Activated naive CD4-positive, alpha-beta T cell treated with anti-CD3 and anti-CD28 coated beads, Interleukin-2, amount 50 U/mL, for 72 hours (primary cell): ENCODE data around the gene KCNIP1. TPM values are rescaled to one million over a fixed set of nuclear protein-coding genes. Genes with fewer than 3 reads are reported as not detected.

ENCODE experiments used
- ATAC-seq, 2 donors: fragments of 150-1000 bp; cut with Tn5 transposase; 2 replicates each; pipeline ENCODE4 v1.10.0; 2021; ENCODE audit warnings: mild to moderate bottlenecking in 2 of 2, moderate library complexity in 2 of 2
- DNase-seq, 2 donors: peaks; one replicate each; pipeline ENCODE4 v3.0.0; 2021 to 2022; ENCODE audit warnings: low spot score in 2 of 2
- H3K27ac Mint-ChIP-seq, 2 donors: one replicate each; pipeline ENCODE4 v1.8.0; 2022; ENCODE audit warnings: mild to moderate bottlenecking in 2 of 2, mixed read lengths in 2 of 2
- H3K36me3 Mint-ChIP-seq, 2 donors: one replicate each; pipeline ENCODE4 v1.8.0; 2022; ENCODE audit warnings: mixed read lengths in 2 of 2
- H3K9me3 Mint-ChIP-seq, 2 donors: one replicate each; pipeline ENCODE4 v1.8.0; 2022; ENCODE audit warnings: mixed read lengths in 2 of 2
- total RNA-seq, 2 donors: library from RNA; stranded (reverse); gene quantifications; one replicate each; pipeline ENCODE4 v1.2.3, GENCODE V29; 2022

The KCNIP1 gene
- total RNA-seq, 2 donors from 2014 or later: not detected

DNA sequence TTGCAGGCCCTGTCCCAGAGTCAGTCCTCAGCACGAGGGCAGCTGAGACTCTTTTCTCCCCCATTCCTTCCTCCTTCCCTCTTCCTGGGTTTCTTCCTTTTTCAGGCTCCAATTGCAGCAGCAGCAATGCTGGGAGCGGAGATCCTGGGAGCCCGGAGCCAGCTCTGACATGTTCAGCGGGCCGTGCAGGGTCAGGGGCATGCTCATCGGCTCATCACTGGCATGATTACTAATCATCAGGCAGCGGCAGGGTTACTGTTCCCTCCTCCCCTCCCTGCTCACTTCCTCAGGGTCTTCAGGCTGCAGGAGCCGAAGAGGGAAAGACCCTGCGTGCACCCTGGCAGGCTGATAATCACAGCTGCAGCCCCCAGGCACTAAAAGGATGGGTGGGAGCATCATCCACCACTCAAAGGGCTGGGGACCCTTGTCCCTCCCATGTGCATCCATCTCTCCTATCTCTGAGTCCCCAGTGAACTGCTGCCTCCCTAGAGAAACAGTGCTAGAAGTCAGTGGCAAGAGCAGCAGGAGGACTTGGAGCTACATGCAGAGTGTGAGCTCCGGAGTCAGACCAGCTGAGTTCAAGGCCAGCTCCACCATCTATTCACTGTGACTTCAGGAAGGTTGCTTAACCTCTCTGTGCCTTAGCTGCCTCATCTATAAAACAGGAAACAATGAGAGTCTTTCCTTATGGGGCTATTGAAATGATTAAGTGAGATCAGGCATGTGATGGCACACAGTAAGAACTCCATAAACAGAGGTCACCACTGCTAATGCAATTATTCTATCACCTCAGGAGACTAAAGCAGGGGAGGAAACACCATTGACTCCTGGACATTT lies 7.8 kb upstream of the KCNIP1 start:
- H3K9me3 Mint-ChIP-seq: no peaks in the 10 kb centered on the region
- DNase-seq (no peak), ATAC-seq (no peak)
- H3K36me3 Mint-ChIP-seq: no peaks in the 10 kb centered on the region
- no peak overlapping the region for H3K27ac Mint-ChIP-seq

DNA sequence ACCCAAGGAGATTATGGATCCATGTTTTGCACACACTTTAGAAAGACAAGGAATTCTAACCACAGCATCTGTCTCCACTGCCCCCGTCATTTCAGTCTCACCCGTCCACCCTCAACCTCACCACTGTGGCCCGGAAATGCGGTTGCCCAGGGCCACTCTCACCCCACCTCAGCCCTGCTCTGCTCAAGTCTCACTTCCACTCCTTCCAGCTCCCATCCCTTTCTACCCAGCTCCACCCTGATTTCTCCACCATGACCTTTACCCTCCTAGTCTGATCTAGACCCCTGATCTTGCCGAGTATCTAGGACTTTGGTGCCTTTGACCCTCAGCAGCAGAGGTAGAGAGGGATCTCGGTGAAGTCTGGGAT lies 7.2 kb upstream of the KCNIP1 start:
- DNase-seq (no peak), ATAC-seq (no peak)
- no peaks in the 10 kb centered on the region for H3K9me3 Mint-ChIP-seq
- no peak overlapping the region for H3K27ac Mint-ChIP-seq
- H3K36me3 Mint-ChIP-seq: no peaks in the 10 kb centered on the region

DNA sequence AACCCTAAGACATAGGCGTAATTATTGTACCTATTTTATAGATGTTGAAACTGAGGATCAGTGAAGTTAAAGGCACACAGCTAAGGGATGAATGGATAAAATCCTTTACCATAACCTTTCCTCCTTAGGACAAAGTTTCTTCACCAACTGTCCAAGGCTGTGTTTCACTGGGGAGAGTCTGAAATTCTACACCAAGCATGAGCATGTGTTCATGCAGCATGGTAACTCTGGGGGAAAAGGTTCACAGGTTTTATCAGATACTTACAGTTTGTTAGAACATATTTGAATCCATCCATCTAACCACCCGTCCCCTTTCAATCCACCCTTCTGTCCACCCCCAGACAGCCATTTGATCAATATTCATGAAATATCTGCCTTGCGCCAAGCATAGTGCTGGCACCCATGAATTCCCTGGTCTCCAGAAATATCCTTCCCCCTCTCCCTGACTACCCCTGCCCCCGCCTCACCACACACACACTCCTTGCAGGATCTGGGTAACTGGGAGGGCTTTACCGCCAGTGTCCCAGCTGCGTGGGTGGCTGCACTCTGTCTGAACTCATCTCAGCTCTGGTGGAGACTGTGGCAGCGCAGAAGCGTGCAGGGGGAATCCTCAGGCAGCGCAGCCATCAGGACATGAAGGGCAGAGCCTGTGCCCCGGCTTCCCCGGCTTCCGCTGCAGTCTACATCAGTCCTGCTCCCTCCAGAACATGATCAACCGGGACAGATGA lies 6.3 kb upstream of the KCNIP1 start:
- H3K27ac Mint-ChIP-seq: no peak overlapping the region
- DNase-seq (no peak), ATAC-seq (no peak)
- no peaks in the 10 kb centered on the region for H3K36me3 Mint-ChIP-seq
- no peaks in the 10 kb centered on the region for H3K9me3 Mint-ChIP-seq

DNA sequence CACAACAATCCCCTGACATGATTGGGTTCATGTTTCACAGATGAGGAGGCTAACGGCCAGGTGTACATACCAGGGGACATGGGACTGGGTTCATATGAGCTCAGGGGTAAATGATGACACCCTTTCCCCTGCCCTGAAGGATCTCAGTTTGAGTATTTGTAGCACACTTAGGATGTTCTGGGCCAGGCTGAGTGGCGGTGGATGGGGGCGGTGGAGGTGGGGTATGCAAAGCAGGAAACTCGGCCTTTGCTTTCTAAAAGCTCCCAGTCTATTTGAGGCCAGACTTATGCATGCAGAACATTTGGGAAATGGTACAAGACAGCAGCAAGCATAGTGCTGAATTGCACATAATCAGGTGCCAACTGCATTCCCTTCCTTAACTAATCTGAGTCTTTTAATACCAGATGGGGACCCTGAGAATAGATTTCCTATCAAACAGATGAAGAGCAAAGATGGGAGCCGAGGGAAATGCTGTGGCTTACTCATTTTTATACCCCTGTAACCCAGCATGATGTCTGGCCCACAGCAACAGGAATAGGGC lies 4.9 kb upstream of the KCNIP1 start:
- no peaks in the 10 kb centered on the region for H3K9me3 Mint-ChIP-seq
- no peak for DNase-seq
- ATAC-seq: no peak
- H3K27ac Mint-ChIP-seq: no peak overlapping the region
- H3K36me3 Mint-ChIP-seq: peaks cover 0 to 4% of the 10 kb centered on the region in 2 donors

DNA sequence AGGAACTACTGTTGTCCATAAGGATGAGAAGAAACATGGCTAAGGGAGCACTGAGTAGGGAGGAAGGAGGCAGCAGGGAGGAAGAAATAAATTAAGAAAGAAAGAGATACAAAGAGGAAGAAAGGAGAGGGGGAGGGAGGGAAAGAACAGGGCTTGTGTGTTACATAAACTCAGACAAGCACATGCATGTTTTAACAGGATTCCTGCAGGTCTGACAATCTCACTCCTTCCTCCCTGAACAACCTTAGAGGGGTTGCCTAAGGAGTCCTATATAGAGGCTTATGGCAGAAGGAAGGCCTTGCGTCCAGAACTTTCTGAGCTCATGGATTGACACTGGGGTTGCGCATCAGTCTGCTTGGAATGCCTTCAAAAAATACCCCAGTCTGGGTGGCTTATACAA lies 4.2 kb upstream of the KCNIP1 start:
- H3K9me3 Mint-ChIP-seq: no peaks in the 10 kb centered on the region
- H3K27ac Mint-ChIP-seq: no peak overlapping the region
- H3K36me3 Mint-ChIP-seq: peaks cover 0 to 4% of the 10 kb centered on the region in 2 donors
- ATAC-seq (no peak), DNase-seq (no peak)

DNA sequence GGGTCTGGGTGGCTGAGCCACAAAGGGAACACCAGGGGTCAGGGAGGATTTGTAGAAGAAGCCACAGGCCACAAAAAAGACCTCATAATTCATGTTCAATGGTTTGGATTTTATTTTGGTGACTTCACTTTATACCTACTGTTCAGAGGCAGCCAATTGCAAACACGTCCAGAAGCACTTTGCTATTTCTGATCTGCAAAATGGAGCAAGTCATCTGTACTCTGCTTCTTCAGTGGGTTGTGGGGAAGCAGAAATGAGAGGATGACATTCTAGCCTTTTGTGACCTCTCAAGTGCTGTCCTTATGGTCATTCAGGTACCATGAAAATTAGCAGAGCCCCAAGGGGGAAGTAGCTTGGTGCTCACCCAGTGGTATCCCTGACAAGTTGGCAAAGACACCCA lies 2.5 kb upstream of the KCNIP1 start:
- no peak for ATAC-seq
- no peak for DNase-seq
- H3K36me3 Mint-ChIP-seq: peaks cover 0 to 4% of the 10 kb centered on the region in 2 donors
- no peaks in the 10 kb centered on the region for H3K9me3 Mint-ChIP-seq
- H3K27ac Mint-ChIP-seq: no peak overlapping the region

DNA sequence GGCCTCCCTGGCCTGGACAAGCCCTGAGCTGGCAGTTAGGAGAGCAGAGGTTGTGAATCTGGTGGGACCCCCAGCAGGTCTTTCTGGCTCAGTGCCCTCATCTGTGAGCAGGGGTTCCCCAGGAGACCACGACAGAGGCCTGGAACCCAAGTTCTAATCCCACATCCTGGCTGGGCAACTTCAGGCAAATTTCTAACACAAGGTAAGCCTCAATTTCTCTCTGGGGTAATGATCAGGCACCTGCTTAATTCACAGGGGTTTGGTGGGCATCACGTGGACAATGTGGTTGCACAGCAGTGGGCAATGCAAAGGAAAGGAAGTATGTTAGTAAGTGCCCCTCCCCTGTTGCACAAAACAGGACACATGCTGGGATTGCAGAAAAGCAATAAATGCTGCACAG lies 1.9 kb upstream of the KCNIP1 start:
- Mint-ChIP-seq H3K9me3 (no peaks in the 10 kb centered on the region), H3K27ac (no peak overlapping the region), H3K36me3 (peaks cover 0 to 4% of the 10 kb centered on the region in 2 donors)
- DNase-seq: no peak
- no peak for ATAC-seq

DNA sequence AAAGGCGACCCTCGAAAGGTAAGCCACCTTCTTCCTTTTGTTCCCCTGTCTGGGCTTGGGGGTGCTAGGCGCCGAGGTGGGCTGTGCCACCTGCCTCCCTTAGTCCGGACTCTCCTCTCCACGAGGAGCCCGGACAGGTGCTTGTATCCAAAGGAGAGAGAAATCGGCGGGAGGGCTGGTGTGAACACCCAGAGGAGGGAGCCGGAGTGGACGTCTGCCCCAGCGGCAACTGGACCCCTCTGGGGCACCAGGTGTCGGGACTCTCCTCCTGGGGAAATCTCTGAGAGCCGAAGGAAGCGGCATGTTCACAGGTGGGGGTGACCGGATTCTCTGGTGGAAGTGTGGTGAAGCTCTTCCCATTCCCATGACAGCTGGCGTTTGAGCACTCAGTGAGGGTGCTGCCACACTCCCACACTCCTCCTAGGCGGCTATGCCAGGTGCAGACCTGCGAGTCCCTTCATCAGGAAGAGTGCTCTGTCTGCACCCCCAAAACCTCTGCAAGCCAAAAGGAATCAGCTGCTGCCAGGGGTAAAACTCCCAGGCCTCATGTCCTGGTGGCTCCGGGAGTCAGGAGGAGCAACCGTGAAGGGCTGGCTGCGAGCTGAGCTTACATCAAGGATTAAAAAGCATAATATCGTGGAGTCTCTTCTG lies 921 bp downstream of the KCNIP1 start:
- H3K36me3 Mint-ChIP-seq: peaks cover 0 to 4% of the 10 kb centered on the region in 2 donors
- ATAC-seq (no peak), DNase-seq (no peak)
- H3K27ac Mint-ChIP-seq: no peak overlapping the region
- H3K9me3 Mint-ChIP-seq: no peaks in the 10 kb centered on the region

DNA sequence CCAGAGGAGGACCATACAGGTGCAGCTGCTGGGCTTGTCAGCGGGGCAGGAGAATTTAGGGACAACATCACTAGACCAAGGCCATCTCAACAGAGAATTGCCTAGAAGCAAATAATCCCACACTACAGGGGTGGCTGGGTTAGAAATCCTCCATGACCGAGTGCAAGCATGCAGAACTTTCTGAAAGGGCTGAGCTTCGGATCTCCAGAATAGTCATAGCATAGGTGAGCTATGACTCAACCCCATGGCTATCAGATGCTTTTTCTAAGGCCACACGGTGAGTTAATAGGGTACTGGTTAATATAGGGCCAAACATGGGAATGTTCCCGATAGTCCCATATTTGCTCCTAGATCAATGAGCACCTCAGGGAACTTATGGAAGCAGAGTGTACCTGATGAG lies 4.2 kb downstream of the KCNIP1 start:
- Mint-ChIP-seq H3K27ac (no peak overlapping the region), H3K36me3 (no peaks in the 10 kb centered on the region), H3K9me3 (no peaks in the 10 kb centered on the region)
- DNase-seq (no peak), ATAC-seq (no peak)

DNA sequence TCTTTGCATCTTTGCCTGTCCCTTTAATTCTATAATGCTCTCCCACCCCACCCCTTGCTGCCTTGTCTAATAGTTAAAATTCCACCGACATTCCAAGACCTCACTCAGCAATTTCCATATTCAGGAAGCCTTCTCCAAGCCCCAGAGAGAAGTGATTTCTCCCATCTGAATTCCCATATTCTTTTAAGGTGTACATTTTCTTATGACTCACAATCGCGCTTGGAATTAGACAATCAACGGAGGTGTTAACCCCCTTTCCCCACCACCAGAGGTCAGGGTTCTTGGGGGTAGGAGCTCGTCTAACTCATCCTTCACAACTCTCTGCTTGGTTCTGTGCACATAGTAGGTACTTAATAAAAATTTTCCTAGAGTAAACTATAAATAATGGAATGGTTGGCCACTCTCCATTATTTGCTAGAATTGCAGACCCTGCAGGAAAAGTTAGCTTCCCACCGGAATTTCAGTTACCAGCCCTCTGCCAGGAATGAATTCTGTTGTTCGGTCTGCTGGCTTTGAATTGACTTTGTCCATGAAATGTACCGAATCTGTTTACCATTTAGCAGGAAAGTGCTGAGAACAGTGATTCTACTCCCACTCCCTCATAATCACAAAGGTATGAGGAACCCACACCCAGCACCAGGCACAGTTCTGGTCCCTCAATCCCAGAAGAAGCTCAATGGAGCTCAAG lies 5.0 kb downstream of the KCNIP1 start:
- no peak for DNase-seq
- H3K36me3 Mint-ChIP-seq: no peaks in the 10 kb centered on the region

DNA sequence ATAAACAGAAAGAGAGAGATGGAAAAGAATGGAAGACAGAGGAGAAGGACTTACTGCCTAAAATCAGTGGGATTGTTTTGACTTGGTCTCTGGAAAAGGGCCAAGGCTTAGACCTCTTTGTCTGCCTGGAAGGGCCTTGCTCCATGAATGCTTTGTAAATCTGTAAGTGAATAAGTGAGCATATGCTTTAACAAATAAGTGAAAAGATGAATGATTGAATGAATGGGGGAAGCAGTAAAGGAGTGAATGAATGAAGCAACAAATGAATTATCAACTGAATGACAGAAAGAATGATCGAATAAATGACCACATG lies 5.5 kb downstream of the KCNIP1 start:
- ATAC-seq (no peak), DNase-seq (no peak)
- Mint-ChIP-seq H3K36me3 (no peaks in the 10 kb centered on the region), H3K9me3 (no peaks in the 10 kb centered on the region), H3K27ac (no peak overlapping the region)

More for the DNA sequence above, 5.0 kb downstream of the KCNIP1 start:
- Mint-ChIP-seq H3K27ac (no peak overlapping the region), H3K9me3 (no peaks in the 10 kb centered on the region)
- ATAC-seq: no peak

DNA sequence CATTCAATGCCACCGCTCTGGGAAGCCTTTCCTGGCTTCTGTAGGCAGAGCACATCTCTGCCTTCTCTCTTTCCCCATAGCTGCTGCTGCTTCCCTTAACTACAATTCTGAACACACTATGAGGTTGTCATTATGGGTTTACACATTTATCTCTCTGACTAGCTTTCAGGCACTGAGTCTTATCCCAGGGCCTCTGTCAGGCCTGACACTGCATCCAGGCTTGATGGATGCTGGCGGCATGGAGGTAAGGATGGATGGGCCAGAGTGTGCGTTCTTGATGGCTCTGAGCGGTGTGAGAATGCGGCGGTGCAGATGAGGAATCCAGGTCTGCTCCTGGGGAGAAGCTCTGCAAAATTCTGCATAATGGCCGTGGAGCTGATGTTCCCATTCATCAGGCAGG lies 6.3 kb downstream of the KCNIP1 start:
- H3K27ac Mint-ChIP-seq: no peak overlapping the region
- DNase-seq (no peak), ATAC-seq (no peak)
- no peaks in the 10 kb centered on the region for H3K36me3 Mint-ChIP-seq
- H3K9me3 Mint-ChIP-seq: no peaks in the 10 kb centered on the region

DNA sequence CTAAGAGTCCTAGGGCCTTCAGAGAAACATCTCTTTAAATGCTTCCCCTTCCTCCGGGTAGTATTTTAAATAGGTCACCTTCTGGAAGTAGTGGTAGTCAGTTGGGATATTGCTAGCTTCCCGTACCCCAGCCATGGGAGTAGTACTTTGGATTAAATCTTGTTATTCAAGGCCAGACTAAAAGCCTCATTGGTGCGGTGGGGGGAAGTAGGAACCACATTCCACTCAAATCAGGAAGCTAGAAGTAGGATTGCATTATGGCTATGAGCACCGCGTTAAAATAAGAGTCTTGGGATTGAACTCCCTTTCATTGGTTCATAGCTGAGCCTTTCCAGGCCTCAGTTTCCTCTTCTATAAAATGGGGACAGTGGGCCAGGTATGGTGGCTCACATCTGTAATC lies 6.7 kb downstream of the KCNIP1 start:
- DNase-seq (no peak), ATAC-seq (no peak)
- Mint-ChIP-seq H3K27ac (no peak overlapping the region), H3K9me3 (no peaks in the 10 kb centered on the region), H3K36me3 (no peaks in the 10 kb centered on the region)

DNA sequence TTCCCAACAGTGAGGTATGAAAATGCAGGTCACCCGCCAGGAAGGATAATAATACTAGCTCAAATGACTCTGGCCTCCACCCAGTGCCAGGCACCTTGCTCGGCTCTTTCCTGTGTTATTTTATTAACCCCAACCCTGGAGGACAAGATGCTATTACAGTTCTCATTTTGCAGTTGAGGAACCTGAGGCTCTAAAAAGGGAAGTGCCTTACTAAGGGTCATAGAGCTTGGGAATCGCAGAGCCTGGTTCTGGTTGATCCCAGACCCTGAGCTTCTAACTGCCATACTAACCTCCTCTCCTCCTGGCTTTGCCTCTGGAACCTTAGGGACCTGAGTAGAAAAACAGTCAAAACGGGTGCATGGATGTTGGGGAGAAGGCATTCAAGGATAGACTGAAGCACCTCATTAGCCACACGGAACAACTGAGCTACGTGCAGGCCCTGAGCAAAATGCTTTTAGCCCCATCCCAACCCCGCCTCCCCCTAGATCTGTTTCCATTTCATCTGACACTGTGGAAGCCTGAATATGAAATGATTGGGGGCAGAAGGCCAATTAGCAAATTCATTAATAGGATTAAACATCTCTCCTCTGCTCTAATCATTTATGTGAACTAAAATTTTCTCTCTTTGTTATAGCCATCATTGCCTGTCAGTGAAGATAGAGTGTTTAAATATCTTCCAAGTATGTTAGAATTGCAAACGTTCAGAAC lies 7.9 kb downstream of the KCNIP1 start:
- Mint-ChIP-seq H3K9me3 (no peaks in the 10 kb centered on the region), H3K36me3 (no peaks in the 10 kb centered on the region), H3K27ac (no peak overlapping the region)
- no peak for ATAC-seq
- no peak for DNase-seq

DNA sequence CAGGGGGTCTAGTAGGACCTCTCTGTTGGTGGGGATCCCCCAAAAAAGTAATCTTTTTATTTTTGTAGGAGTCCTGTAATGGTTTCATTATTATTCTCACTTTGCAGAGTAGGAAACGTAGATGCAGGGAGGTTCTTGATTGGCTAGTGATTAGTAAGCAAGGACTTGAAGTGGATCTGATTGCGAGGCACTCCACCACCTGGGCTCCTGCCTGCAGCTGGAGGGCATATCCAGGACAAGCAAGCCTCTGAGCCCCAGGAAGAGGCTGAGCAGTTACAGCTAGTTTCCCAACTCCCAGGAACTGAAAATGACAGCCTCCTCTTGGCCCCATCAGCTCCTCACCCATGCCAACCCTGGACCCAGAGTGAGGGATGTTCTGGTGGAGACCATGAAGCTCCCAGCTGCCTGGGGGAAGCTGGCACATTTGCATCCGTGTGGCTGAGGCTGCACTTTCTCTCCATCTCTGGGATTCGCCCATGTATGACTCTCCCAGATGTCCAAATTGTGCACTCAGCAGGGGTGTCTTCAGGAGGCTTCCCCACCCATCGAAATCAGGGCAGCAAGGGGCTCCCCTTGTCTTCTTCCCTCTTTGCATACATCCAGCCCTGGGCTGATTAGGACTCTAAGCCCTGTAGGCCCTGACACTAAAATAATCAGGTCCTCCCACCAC lies 10.2 kb downstream of the KCNIP1 start:
- no peak for DNase-seq
- Mint-ChIP-seq H3K36me3 (no peaks in the 10 kb centered on the region), H3K9me3 (no peaks in the 10 kb centered on the region), H3K27ac (no peak overlapping the region)
- ATAC-seq: no peak

DNA sequence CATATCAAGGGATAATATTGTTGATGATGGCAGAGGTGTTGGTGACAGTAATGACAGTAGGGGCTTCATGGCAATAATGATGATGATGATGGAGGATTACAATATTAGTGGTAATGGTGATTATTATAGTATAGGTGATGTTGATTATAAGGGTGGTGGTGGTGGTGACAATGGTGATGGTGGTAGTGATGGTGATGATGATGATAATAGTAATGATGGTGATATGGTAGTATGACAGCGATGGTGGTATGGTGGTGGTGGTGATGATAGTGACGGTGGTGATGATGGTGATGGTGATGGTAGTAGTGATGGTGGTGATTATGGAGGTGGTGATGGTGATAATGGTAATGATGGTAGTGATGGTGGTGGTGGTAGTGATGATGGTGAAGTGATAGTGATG lies 13.6 kb downstream of the KCNIP1 start:
- DNase-seq (no peak), ATAC-seq (no peak)
- Mint-ChIP-seq H3K9me3 (peaks cover 0 to 3% of the 10 kb centered on the region in 2 donors), H3K27ac (no peak overlapping the region), H3K36me3 (no peaks in the 10 kb centered on the region)
